HuH-7.5 (cell line): ENCODE results near the gene UGT1A4.

ENCODE experiments used
- DNase-seq: peaks from one replicate; pipeline ENCODE4 v3.0.0; 2011; ENCODE audit warnings: low spot score

The UGT1A4 gene

GRCh38 chr2:233718552-233718951 is at the start of gene UGT1A4:
UGT1A4 (plus strand) TSS chr2:233718736; CDS start chr2:233718821, 85 bp downstream.
- no peak for DNase-seq

- no peak for DNase-seq
Measured at GRCh38 chr2:233671290-233672161, 47.0 kb upstream of the UGT1A4 start, which contains the start of gene UGT1A9. UGT1A9 (plus strand) TSS chr2:233671898; CDS start chr2:233671935, 37 bp downstream.

DNA sequence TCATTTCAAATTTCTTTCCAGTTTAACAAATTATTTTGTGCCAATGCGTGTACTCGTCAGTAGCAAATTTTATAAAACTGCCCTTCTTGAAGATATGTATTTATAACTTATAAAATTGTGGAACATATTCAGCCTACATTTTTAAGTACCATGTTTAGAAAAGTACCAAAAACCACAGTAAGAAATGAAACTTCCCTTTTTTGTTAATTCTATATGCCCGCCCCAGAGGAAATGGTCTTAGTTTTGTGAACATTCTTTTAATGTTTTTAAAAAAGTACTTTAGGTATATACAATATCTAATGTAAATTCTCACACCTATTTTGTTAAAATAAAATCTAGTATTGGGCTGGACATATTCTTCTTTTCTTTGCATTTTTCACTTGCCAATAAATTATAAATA is 45.6 kb upstream of the UGT1A4 start:
- no peak for DNase-seq

GRCh38 chr2:233673896-233674295 is 44.6 kb upstream of the UGT1A4 start:
- DNase-seq: no peak

- no peak for DNase-seq
Measured at GRCh38 chr2:233674314-233674713, 44.2 kb upstream of the UGT1A4 start.

- no peak for DNase-seq
Measured at GRCh38 chr2:233674995-233675394, 43.5 kb upstream of the UGT1A4 start.

DNA sequence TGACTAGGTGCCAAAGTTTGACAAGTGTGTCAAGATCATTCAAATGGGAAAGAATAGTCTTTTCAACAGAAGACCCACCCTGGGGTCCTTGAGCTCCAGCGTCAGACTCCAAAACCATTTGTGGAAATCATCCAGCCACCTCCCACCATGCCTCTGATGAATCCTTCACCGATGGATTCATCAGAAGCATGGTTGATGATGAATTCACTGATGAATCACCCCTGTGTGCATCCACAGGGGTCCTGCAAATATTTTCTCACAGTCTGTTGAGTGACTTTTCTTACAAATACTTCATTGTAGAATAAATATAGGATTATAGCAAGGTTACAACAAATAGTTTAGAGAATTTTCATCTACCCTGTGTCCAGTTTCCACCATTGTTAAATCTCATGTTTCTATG is 42.5 kb upstream of the UGT1A4 start:
- no peak for DNase-seq

- DNase-seq: no peak
Measured at GRCh38 chr2:233679196-233679595, 39.3 kb upstream of the UGT1A4 start.

GRCh38 chr2:233680361-233681045 is 38.0 kb upstream of the UGT1A4 start:
- no peak for DNase-seq

DNA sequence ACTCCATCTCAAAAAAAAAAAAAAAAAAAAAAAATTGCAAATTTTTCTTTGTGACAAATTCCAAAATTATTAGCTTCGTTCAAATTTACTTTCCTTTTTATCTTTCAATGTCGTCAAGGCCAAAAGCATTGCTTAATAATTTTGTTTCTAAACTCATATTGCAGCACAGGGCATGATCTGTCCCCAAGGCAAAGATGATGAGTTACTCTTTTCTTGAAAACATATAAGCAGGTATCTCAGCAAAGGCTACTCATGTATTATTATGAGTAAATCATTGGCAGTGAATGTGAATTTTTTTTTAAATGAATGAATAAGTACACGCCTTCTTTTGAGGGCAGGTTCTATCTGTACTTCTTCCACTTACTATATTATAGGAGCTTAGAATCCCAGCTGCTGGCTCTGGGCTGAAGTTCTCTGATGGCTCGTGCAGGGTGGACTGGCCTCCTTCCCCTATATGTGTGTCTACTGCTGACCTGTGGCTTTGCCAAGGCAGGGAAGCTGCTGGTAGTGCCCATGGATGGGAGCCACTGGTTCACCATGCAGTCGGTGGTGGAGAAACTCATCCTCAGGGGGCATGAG is 36.9 kb upstream of the UGT1A4 start, which contains the start of gene UGT1A7:
Gene UGT1A7 (plus strand): TSS at position 381 of the 579 bp plus-strand sequence. CDS start 37 bp downstream, at position 418.
- no peak for DNase-seq

- no peak for DNase-seq
Measured at GRCh38 chr2:233684640-233685039, 33.9 kb upstream of the UGT1A4 start.

GRCh38 chr2:233686928-233687327 is 31.6 kb upstream of the UGT1A4 start:
- DNase-seq: no peak

GRCh38 chr2:233688341-233688740 is 30.2 kb upstream of the UGT1A4 start:
- no peak for DNase-seq

DNA sequence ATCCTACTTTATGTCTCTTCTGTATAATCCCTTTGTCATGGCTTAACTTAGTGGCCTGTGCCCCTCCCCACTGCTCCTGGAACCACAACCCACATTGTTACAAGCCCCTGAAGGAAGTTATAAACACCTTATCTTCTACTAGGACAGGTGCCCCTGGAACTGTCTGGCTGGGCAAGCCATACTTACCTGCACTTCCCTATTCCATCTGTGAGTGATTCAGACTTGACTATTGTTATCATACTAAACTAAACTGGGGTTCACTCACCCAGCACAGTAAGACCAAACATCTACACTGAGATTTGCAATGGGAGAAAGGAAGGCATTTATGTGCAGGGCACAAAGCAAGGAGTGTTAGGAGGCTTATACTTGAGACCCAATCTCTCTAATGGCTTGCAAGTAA is 29.5 kb upstream of the UGT1A4 start:
- DNase-seq: no peak

GRCh38 chr2:233689501-233689900 is 29.0 kb upstream of the UGT1A4 start:
- DNase-seq: no peak

GRCh38 chr2:233690444-233690843 is 28.1 kb upstream of the UGT1A4 start:
- no peak for DNase-seq

- no peak for DNase-seq
Measured at GRCh38 chr2:233691443-233692433, 26.8 kb upstream of the UGT1A4 start.

DNA sequence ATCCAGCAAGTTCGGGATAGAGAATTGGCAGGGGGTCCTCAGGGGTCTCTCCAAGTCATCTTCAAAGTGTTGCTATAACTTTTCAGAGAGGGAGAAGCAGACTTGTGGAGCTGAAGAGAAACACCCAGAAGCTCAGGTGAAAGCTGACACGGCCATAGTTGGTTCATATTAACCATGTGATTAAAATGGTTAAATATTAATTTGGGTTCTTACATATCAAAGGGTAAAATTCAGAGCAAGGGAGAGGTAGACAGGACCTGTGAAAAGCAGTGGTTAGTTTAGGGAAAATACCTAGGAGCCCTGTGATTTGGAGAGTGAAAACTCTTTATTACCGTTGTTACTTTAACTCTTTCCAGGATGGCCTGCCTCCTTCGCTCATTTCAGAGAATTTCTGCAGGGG is 25.9 kb upstream of the UGT1A4 start, which contains the start of gene UGT1A6:
Gene UGT1A6 (plus strand): TSS at position 243 of the 400 bp plus-strand sequence. CDS start 115 bp downstream, at position 358.
- no peak for DNase-seq

DNA sequence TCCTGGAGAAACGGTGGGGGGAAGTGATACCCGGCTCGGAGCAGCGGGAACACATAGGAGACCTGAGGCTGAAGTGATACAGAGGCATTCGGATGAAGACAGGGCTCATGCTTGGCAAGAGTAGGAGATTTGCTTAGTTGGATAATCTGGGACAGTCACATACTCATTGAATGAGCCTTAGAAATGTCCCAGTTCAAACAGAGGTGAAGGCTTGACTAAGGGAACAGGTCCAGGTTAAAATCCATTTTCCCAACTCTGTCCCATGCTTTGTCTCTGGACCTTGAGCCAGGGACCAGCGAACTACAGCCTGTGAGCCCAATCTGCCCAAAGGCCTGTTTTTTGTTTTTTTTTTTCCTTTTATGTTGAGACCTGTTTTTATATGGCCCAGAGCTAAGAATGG is 24.6 kb upstream of the UGT1A4 start:
- no peak for DNase-seq

GRCh38 chr2:233698740-233699139 is 19.8 kb upstream of the UGT1A4 start:
- DNase-seq: no peak

DNA sequence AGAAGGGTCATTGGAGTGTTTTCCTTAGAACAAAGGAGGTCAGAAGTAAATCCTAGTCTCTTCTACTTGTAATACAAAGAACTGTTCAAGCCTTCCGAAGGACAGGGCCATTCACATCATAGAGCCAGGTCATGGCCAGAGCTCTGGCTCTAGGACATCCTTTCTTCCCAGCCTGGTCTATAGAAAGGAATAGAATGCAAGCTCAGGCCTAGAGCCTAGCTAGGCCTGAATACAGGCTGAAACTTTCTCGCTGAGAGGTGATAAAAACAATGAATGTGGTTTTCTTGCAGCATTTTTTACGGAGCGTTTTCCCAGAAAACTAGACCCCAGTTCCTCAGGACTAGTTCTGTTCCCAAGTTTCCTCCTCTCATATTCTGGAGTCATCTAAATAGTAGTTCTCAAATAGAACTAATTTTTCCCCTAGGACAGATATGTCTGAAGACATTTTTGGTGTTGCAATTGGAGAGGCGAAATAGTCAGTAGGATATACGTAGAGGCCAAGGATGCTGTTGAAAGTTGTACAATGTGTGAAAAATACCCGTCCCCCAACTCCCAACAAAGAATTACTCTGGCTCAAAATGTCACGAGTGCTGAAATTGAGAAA is 19.0 kb upstream of the UGT1A4 start:
- DNase-seq: no peak
